Pons (tissue), 1 donor: Measurements from ENCODE around the gene PI4K2A.
A peak's percentile ranks its signal among the peaks of the same experiment; 100 is the strongest.
"Not testable (repeated sequence)": the region's sequence is repeated elsewhere in the genome, so short reads cannot be mapped to it uniquely, and the experiment has no call there.

Experiments
- DNase-seq: peaks from one replicate; pipeline ENCODE4 v3.0.0-alpha.2; 2016; ENCODE audit warnings: low spot score

Gene PI4K2A

DNA sequence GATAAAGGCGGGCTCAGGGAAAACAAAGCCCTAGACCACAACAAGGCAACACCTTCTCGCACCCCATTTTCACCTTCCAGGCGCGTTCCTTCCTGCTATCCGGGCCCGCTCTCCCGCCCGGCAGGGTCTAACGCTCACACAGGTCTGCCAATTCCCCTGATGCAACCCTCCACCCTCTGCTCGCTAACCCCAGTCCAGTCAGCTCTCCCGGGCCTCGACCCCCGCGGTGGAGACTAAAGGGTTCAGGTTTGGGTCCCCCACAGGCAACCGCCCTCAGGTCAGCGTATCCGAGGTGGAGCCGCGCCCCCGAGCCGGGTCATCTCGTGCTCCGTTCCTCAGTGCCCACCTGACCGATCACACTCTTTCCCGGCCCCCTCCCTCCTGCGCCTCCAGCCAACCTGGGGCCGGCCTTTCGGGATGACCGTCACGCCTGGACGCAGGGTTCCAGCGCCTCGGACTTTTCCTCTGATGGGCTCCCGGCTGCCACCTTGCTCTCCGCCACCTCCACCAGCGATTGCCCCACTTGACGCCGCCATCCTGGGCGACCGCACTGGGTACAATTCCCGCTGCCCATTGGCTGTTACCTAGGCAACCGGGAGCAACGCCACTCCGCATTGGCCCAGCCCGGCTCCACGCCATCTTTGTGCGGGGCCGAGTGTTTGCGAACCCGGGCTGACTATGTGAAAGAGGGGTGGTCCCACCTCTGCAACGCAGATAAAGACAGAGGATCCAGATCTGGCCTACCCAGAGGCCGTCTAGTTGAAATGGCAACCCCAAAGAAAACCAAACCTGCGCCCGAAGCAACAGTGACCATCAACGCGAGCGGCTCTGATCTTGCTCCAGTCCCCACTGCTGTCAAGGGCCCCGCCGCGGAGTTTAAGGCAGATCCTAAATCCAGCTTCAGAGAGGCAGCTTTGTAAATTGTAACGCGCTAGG, 7.3 kb upstream of the PI4K2A start, which contains the start of gene MORN4:
Gene MORN4 (minus strand): TSS at position 552 of the 936 bp plus-strand sequence. CDS start 13,847 bp downstream, outside the sequence.
- DNase-seq, result peak; percentile 86

DNA sequence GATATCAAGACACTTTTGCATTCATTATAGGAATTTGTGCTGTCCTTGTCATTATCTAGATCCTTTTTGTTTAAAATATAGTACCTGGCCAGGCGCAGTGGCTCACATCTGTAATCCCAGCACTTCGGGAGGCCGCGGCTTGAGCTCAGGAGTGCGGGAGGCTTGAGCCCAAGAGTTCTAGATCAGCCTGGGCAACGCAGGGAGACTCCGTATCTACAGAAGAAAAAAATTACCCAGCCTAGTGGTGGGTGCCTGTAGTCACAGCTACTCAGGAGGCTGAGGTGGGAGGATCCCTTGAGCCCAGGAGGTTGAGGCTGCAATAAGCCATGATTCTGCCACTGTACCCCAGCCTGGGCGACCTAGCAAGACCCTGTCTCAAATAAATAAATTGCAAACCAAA, 6.5 kb upstream of the PI4K2A start:
- no peak for DNase-seq

DNA sequence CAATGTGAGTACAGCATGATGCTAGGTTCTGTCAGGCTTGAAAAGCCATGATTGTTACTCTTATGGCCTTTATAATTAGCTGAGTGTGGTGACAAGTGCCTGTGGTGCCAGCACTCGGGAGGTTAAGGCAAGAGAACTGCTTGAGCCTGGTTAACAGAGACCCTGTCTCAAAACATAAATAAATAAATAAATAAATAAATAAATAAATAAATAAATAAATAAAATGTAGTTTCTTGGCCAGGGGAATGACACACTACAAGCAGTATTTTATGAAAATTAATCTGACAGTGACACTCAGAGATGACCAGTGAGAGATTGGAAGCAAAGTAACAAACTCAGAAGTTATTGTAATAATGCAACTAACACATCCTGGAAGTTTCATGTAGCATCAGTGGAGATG, 4.9 kb upstream of the PI4K2A start:
- no peak for DNase-seq

DNA sequence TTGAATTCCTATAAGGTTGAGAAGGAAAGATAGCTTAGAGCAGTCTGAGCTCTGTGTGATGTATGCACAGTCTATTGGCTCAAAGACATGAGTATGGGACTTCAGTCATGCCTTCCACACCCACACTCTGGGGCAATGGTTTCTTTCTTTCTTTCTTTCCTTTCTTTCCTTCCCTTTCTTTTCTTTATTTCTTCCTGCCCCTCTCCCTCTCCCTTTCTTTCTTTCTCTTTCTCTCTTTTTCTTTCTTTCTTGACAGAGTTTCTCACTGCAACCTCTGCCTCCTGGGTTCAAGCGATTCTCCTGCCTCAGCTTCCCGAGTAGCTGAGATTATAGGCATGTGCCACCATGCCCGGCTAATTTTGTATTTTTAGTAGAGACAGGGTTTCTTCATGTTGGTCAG, 1.4 kb upstream of the PI4K2A start:
- DNase-seq, result not testable (repeated sequence)

DNA sequence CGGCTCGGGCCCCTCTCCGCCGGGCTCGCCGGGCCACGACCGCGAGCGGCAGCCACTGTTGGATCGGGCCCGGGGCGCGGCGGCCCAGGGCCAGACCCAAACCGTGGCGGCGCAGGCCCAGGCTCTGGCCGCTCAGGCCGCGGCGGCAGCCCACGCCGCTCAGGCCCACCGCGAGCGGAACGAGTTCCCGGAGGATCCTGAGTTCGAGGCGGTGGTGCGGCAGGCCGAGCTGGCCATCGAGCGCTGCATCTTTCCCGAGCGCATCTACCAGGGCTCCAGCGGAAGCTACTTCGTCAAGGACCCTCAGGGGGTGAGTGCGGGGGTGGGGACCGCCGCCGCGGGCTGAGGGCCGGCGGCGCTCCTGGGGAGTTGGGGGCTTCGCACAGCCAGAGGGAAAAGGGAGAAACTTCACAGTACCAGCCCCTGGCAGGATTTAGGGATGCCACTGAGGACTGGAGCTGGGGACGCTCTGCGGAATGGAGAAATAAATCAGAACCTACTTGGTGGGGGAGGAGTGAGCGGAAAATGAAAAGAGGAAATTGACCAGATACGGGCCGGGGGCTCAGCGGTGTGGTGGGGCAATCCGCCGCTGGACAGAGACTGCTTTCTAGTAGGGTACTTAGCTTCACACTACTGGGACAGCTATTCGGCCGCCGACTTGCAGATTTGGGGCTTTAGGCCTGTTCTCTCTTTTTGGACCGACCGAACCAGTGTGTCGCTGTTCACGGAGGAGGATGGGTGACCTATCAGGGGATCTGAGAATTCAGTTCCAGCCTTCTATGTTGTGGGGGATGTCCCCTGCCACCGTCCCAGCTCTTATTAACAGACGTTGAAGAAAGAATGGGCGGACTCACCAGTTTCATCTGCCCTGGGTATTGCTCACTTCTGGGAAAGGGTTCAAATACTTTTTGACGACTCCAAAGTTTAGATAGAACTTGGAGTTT, 669 bp downstream of the PI4K2A start:
- peak; percentile 41 for DNase-seq

DNA sequence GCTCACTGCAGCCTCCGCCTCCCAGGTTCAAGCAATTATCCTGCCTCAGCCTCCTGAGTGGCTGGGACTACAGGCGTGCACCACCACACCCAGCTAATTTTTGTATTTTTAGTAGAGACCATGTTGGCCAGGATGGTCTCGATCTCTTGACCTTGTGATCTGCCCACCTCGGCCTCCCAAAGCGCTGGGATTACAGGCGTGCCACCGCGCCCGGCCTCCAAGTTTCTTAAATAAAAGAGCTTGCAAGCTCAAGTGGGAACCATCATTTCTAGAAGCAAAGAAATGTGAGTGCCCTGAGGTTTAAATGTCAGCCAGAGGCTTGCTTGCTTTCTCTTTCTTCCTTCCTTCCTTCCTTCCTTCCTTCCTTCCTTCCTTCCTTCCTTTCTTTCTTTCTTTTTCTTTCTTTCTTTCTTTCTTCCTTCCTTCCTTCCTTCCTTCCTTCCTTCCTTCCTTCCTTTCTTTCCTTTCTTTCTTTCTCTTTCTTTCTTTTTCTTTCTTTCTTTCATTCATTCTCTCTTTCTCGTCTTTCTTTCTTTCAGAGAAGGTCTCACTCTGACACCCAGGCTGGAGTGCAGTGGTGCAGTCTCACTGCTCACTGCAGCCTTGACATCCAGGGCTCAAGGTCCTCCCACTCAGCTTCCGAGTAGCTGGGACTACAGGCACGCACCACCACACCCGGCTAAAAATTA, 2.1 kb downstream of the PI4K2A start:
- DNase-seq, result not testable (repeated sequence)

DNA sequence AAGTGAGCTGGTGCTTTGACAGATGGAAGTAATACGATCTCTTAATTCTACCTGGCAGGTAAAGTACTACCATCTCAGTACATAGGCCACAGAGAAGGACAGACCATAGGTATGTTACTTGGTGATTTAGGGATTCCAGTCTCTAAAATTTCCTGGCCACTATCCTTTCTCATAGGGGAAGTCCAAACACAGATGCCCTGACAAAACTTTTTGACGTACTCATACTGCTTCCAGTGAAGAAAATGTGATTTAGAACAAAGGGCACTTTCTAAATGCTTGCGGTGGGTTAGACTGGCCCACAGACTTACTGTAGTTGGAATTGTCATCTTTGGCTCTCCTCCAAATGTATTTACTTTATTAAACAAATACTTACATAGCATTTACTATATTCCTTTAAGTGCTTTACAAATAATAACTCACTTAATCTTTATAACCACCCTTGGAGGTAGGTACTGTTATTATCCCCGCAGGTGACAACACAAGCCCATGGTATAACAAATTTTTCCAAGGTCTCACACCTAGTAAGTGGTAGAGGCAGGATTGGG, 3.0 kb downstream of the PI4K2A start:
- no peak for DNase-seq

DNA sequence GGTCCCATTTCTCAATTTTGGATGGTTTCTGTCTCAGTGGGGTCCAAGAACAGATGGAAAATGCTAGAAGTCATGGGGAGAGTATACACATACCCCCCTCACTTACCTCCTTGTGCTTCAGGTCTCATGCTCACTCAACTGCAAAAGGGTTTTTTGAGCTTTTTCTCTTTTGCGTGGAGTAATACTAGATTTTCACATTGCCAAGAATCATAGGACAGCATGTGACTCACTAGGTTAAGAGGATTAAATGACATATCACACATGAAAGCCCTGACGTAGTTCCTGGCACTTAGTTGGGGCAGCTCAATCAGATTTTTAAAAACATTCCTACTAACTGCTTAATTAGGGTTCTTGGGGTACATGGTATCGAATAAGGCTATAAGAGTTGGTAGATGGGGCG, 4.5 kb downstream of the PI4K2A start:
- no peak for DNase-seq

DNA sequence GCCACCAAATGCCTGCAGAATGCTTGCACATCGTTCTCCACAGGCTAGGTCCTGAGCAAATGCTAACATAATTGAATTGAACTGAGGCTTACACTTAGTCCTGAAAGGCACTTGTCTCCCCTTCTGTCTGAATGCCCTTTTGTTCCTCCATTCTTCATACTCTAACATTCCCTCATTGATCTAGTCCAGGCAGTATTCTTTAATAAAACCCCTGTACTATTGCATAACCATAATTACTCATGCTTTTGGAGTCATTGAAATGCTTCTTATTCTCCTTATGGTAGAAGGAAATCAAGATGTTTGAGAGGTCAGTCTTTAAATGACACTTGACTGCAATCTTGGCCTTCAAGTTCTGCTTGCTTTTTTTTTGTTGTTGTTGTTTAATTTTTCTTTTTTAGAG, 7.1 kb downstream of the PI4K2A start:
- DNase-seq, result peak; percentile 44

DNA sequence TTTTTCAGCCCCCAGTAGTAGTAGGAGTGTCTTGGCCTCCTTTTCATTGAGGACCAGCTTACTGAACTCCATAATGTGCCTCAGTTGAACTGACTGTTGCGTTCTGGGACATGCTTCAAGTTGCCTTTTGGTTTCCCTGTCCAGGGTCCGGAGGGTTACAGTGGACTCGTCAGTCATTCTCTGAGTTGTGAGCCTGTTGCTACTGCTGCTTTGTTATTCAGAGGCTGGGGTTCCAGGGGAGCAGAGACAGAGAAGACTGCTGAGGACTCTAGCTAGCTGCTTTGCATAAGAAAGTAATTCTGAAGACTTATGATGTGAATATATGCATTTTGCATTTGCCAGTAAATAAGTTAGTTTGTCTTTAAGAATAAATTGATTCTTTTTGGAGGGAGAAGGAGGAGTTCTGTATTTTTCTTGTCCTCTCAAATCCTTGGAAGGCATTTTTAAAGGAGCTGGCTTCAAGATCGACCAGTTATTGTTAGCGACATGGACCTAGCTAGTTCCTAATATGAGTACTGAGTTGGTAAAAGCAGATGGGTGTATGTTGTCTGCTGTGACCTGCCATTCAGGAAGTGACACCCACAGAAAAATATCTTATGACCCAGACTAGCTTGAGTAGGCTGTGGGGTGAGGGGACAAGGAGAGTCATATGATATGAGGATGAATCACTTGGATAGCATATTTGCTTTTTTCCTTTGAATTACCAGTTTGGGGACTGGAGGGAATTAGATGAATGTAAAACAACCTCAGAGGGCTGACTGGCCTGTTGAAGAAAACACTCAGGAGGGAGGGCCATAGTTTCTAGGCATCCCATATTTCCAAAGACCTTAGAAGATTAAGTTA, 8.3 kb downstream of the PI4K2A start:
- peak; percentile 70 for DNase-seq

DNA sequence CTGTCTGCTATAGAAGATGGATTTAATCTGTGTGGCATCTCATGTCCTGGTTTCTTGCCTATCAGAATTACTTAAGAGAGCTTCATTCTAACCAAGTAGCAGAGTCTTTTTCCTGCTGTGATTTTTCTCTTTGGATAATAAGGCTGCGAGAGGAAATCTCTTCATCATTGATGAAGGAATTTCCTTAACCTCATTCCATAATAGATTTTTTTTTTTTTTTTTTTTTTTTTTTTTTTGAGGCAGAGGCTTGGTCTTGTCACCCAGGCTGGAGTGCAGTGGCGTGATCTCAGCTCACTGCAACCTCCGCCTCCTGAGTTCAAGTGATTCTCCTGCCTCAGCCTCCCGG, 8.9 kb downstream of the PI4K2A start:
- not testable (repeated sequence) for DNase-seq

DNA sequence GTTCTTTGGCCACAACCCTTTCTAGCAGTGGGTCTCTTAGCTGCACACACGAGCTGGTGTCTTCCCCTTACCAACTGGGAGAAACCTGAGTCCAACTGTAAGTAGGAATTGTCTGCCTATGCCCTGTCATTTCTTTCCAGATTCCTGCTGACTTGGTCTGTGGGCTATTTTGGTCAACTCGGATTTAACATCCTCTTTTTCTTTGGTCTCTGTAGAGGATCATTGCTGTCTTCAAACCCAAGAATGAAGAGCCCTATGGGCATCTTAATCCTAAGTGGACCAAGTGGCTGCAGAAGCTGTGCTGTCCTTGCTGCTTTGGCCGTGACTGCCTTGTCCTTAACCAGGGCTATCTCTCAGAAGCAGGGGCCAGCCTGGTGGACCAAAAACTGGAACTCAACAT, 10.3 kb downstream of the PI4K2A start:
- peak; percentile 41 for DNase-seq

DNA sequence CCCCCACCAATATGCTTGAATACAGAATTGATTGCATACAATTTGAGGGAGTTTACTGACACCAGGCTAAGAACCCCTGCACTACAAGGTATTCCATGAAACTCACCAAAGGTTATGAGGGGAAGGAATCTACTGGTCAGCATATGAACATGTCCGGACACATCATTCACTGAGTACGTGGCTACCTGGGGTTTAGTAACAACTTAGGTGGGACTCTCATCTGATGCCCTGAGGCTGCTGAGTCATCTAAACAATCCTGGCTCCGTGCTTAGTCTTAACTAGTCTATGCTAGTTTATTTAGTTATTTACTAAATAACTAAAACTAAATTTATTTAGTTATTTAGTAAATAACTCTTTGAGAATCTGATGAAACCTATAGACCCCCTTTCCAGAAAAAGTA, 11.3 kb downstream of the PI4K2A start:
- no peak for DNase-seq

DNA sequence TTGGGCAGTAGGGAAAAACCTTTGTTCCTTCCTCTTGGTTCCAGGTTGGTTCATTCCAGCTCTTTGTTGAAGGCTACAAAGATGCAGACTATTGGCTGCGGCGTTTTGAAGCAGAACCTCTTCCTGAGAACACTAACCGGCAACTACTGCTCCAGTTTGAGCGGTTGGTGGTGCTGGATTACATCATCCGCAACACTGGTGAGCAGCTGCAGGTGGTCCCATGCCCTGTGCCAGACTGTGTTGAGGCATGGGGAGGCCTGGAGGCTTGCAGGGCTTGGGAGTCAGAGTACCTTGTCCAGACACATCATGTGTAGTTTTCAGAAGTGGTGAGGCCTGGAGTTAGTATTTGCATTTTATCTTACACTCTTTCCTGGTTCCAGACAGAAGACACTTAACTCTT, 16.3 kb downstream of the PI4K2A start:
- DNase-seq, result no peak

DNA sequence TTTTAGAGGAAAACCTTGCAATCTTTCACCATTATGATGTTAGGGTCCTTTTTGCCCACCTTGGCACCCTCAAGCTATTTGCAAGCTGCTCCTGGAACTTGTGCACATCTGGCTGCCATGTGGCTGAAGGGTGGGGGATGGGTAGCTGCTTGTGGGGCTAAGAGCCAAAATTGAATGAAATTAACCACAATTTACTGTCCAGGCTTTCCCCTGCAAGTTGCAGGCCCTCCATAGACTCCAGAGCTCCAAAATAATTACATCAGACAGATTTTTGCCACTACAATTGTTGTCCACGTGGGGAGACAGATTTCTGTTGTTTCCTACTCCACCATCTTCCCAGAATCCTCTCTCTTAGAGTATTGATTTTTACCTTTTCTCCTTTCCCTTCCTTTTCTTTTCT, 19.1 kb downstream of the PI4K2A start:
- no peak for DNase-seq

DNA sequence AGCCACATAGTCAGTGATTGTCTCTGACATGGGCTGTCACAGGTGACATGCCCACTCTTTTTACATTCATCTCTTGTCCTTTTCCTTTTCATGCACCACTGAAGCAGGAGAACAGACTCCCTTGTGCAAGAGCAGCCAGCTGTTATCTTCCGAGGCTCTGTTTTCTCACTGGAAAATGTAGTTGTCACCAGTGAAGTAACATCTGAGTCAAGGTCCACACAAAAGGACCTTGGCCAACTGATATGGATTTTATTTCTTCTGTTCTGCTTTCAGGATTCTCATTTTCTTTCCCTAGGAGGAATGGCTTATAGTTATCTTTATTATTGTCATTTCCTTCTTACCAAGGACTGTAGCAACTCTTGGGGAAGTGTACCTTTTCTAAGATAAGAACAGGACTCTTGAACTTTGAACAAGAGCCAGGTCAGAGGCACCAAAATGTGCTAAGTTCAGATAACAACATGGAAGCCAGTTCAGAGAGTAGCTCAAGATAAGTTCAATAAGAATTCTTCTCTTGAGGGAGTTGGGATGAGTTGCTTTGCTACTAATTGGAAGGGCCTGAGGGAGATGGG, 23.9 kb downstream of the PI4K2A start:
- no peak for DNase-seq

DNA sequence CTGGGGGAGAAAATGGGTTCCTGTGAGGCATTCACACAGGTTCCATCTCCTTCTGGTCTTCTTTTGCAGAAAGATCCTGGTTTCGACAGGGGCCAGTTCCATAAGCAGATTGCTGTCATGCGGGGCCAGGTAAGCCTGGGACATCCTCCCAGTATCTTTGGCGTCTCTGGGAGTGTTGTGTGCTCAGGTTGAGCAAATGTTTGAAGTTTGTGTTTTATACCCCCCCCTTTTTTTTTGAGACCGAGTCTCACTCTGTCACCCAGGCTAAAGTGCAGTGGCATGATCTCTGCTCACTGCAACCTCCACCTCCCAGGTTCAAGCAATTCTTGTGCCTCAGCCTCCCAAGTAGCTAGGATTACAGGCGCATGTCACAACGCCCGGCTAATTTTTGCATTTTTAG, 26.5 kb downstream of the PI4K2A start:
- no peak for DNase-seq

DNA sequence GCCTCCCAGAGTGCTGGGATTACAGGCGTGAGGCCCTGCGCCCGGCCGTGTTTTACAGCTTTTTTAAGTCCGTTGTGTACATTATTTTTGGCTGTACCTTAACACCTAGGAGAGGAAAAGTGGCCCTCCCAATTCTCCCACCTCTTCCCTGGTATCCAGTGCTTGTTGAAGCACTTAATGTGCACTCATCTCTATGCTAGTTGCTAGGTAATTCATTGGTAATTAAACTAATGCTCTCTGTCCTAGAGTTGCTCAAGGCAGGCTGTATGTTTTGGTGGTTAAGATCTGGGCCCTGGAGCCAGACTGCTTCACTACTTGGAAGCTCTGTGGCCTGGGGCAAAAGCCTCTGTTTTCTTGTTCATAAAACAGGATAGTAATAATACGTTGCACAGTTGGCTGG, 27.0 kb downstream of the PI4K2A start:
- DNase-seq, result no peak

DNA sequence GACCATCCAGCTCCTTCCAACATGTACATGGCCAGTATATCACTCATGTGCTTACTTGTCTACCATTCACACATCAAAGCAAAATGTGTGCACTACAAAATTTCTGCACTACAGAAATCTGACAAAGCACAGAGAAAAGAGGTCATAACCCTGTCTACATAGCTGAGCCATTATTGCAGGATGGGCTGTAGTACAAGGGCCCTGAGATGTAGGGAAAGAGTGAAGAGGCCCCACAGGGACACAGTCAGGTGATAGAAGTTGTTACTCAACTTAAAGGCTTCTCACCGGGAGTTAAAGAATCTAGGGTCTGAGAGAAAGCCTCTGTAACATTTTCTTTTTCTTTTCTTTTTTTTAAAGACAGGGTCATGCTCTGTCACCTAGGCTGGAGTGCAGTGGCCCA, 29.1 kb downstream of the PI4K2A start:
- DNase-seq, result no peak

DNA sequence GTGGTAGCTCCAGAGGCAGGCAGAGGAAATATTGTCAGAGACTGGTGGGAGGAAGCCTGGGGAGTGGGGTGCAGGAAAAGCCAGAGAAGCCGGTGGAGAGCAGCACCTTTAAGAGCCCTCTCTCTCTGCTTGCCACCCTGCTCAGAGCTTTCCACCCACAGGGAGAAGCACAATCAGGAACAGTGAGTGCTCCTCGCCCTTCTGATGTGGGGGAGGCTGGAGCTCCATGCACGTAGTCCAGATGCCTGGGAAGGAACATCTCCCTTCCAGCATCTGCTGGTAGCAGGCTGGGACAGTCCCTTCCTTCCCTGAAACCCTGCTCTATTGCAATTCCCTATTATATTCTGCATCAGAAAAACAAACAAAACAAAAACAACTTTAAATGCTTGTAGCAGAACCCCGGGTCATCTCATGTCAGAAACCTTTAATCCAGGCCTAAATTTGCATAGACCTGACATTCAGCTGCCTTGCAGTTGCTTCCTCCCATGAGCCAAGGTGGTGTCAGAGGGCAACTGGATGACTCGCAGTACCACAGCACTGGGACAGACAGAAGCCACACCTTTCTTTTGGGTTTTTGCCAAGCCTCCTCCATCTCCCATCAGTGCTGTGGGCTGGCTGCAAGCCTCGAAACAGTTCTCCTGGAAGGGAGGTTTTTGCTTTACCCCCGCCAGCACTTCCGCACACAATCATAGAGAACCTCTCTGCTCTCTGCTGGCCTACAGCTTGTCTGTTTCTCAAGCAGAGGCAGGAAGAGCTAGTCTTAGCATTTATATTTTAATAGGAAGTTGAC, 33.5 kb downstream of the PI4K2A start:
- DNase-seq, result no peak
